AG20443 (cell line): Measurements from ENCODE around the gene UBE3A.
"Not testable (repeated sequence)": the region's sequence is repeated elsewhere in the genome, so short reads cannot be mapped to it uniquely, and the experiment has no call there.

ENCODE experiments used
- DNase-seq: peaks from one replicate; pipeline ENCODE4 v3.0.0; 2012; ENCODE audit warnings: low spot score, mixed read lengths

Gene UBE3A

GRCh38 chr15:25438601-25439368 is at the start of gene UBE3A:
TSS of gene UBE3A (minus strand) at chr15:25439024. CDS start at chr15:25409107, 29,917 bp downstream.
- peak; percentile 99 for DNase-seq

- DNase-seq = no peak
These were observed 48.5 kb upstream of the UBE3A start for GRCh38 chr15:25487226-25487884.

GRCh38 chr15:25486051-25486450 is 47.2 kb upstream of the UBE3A start:
- DNase-seq = no peak

- DNase-seq = peak; percentile 31
These were observed 42.5 kb upstream of the UBE3A start for GRCh38 chr15:25481208-25481859.

- no peak for DNase-seq
These were observed 39.5 kb upstream of the UBE3A start for GRCh38 chr15:25478313-25478712.

GRCh38 chr15:25477816-25478215 is 39.0 kb upstream of the UBE3A start:
- no peak for DNase-seq

DNA sequence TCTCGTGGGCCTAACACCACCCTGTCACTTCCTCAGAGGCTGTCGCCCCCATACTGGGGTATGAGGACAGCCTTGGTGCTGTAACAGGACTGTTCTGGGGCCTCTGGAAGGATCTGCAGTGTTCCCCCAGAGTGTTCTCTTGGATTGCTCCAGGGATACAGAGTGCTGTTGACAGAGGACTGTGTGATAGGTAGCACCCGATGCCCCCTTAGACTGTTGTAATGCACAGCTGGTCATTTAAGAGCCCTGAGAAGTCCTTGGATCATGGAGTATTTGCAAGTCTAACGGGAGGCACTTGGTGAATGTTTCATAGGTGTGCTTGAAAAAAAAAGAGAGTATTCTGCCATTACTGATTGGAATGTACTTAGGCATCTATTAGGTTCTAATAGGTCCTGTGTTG is 35.4 kb upstream of the UBE3A start:
- no peak for DNase-seq

DNA sequence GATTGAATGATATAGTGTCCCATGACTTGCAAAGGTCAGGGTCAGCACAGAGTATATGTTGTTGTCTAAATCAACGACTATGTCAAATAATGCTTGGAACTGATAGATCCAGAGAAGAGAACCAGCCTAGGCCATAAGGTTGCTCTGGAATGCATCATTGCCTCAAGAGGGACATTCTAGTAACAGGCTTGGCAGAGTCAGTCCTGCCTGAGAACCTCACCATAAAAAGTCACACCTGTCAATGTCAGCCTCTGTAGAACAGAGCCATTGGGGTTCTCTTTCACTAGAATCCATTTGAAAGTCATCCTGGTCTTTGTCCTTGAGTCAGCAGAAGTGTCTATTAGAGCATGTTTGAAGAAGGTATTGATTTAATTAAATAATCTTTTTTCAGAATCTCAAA is 31.4 kb upstream of the UBE3A start:
- DNase-seq = no peak

GRCh38 chr15:25469377-25469776 is 30.6 kb upstream of the UBE3A start:
- no peak for DNase-seq

- no peak for DNase-seq
These were observed 29.8 kb upstream of the UBE3A start for GRCh38 chr15:25468611-25469010.

GRCh38 chr15:25465835-25466234 is 27.0 kb upstream of the UBE3A start:
- DNase-seq = no peak

DNA sequence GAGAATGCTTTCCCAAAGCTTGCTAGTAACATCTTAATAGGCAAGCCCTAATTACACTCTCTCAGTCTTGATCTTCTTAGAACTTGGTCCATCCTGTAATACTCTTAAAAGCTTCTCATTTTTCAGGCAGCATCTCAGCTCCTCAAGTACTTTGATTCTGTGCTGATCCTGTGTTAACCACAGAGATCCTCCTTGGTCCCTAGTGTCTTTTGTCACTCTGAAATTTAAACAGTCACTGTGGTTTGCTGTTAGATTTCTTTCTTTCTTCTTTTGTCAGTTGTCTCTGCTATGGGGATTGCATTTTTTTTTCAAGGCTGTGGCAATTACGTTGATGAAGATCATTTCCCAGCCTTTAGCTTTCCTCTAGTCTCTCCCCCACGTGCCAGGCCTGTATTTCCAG is 26.0 kb upstream of the UBE3A start:
- DNase-seq = no peak

GRCh38 chr15:25464383-25464782 is 25.6 kb upstream of the UBE3A start:
- DNase-seq = no peak

GRCh38 chr15:25456196-25456595 is 17.4 kb upstream of the UBE3A start:
- no peak for DNase-seq

DNA sequence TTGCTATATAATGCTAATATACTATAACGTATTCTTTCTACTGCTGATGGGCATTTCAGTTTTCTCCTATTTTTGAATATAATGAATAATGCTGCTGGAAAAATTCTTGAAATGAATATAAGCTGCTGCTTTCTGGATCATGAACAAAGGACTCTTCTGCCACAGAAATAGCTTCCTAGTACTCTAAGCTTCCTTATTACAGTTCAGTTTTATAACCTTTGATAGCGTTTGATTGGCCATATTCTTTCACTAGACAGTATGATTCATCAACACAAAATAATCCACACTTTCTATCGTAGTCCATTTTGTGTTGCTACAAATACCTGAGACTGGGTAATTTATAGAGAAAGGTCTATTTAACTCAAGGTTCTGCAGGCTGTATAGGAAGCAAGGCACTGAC is 16.4 kb upstream of the UBE3A start:
- no peak for DNase-seq

GRCh38 chr15:25454771-25455170 is 15.9 kb upstream of the UBE3A start:
- no peak for DNase-seq

DNA sequence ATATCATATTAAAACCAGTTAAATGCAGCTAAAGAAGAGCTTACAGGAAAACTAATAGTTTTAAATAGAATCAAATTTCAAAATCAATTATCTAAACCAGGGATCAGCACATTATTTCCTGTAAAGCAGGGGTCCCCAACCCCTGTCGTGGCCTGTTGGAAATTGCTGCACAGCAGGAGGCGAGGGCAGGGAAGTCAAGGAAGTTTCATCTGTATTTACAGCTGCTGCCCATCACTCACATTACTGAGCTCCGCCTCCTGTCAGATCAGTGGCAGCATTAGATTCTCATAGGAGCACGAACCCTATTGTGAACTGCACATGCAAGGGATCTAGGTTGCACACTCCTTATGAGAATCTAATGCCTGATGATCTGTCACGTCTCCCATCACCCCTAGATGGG is 14.4 kb upstream of the UBE3A start:
- DNase-seq = not testable (repeated sequence)

DNA sequence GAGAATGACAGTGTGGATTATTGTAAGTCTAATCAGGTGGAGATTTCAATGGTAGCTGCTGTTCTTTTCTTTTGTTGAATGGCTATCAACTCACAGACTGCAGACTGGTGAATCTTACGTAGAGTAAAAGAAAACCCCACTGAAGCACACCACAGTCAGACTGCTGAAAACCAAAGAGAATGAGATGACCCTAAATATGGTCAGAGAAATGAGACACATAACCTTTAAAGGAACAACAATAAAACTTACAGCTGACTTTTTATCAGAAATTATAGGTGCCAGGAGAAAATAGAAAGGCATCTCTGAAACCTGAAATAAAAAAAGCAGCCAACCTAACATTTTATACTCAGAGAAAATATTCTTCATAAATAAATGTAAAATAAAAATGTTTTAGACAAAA is 12.7 kb upstream of the UBE3A start:
- no peak for DNase-seq

DNA sequence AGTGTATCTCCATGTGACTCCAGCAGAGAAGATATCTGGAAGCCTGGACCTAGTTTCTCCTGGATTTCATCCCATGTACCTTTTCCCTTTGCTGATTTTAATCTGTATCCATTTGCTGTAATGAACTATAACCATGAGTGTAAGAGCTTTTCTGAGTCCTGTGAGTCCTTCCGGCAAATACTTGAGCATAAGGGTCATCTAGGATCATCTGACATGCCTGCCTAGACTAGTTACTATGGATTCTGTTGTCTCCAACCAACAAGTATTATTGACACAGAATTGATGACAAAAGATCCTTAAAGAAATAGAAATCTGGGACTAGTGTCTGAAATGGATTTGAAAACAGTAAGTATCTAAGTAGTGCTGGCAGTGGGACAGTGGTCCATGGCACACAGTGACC is 11.3 kb upstream of the UBE3A start:
- no peak for DNase-seq

- DNase-seq = no peak
These were observed 7.3 kb upstream of the UBE3A start for GRCh38 chr15:25446076-25446475.

GRCh38 chr15:25445412-25445811 is 6.6 kb upstream of the UBE3A start:
- DNase-seq = no peak

DNA sequence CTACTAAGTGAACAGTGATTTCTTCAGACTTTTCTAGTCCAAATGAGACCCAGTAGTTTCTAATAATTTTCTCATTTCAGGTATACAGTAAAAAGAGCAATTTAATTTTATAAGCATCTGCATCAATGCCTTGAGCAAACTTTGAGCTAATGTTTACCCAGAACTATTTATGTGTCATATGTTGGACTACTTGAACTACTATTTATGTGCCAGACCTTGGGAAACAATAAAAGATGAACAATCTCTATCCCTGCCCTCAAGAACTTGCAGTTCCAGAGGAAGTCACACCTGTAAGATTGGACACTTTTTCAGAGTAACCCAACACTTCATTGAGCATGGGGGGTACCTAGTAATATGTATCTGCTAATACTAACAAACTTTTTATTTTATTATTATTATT is 2.3 kb upstream of the UBE3A start:
- no peak for DNase-seq

GRCh38 chr15:25439369-25439836 is 579 bp upstream of the UBE3A start:
- DNase-seq = no peak
